LNCaP clone FGC (cell line): ENCODE measurements around the gene HOOK2.

Source experiments
- DNase-seq: peaks from one replicate; pipeline ENCODE4 v3.0.0-alpha.2; 2011; ENCODE audit warnings: low read depth
- H3K4me3 ChIP-seq: 2 replicates; pipeline ENCODE4 v1.5.1; 2011; ENCODE audit warnings: mild to moderate bottlenecking, low read depth, low read length, control low read depth
- TF ChIP-seq, protein P1 (sequence below): IDR thresholded peaks from 2 replicates; pipeline ENCODE4 v1.5.1; 2012; ENCODE audit warnings: mild to moderate bottlenecking; ENCODE audit not compliant: control insufficient read depth, insufficient read depth; ENCODE audit errors: extremely low read depth

Gene HOOK2

DNA sequence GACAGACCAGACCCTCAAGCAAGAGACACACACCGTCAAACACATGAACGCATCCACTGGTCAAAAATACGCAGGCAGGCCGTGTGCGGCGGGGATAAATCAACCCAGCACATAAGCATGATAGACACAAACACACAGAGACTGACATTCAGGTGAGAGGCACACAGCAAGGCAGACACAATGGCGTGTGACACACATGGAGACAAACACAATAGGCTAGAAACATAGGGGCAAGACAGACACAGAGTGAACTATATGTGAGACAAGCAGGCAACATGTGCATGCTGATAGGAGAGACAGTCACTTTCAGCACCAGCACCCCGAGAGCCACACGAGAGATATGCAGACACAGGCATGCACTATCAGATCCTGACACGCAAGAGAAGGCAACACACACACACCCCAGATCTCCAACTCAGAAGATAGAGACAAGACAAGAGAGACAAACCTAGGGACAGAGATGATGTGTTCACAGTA, 9.1 kb upstream of the HOOK2 start:
- H3K4me3 ChIP-seq = no peak overlapping the region
- TF ChIP-seq, protein P1, sequence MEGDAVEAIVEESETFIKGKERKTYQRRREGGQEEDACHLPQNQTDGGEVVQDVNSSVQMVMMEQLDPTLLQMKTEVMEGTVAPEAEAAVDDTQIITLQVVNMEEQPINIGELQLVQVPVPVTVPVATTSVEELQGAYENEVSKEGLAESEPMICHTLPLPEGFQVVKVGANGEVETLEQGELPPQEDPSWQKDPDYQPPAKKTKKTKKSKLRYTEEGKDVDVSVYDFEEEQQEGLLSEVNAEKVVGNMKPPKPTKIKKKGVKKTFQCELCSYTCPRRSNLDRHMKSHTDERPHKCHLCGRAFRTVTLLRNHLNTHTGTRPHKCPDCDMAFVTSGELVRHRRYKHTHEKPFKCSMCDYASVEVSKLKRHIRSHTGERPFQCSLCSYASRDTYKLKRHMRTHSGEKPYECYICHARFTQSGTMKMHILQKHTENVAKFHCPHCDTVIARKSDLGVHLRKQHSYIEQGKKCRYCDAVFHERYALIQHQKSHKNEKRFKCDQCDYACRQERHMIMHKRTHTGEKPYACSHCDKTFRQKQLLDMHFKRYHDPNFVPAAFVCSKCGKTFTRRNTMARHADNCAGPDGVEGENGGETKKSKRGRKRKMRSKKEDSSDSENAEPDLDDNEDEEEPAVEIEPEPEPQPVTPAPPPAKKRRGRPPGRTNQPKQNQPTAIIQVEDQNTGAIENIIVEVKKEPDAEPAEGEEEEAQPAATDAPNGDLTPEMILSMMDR = no peak
- DNase-seq = no peak

DNA sequence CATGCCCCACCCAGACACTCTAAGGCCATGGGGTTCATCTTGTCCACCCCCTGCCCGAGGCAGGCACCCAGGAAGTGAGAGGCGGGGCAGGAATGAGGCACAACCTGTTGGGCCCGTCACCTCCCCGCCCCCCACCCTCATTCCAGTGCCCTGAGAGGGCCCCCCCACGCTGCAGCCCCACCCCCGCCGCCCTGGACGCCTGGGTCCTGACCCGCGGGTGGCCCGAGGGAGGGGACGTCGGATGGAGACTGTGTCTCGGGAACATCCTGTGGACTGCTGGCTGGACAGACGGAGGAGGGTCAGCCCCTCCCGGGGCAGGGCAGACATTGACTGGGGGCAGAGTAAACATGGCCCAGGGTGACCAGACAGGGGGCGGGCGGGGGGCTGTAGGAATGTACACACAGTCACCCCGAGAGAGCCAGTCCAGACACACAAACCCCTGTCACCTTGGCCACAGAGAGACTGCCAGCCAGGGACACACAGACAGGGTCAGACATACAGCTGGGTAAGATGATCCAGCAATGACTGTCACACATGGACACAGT, 8.6 kb upstream of the HOOK2 start:
- TF ChIP-seq, protein P1 = no peak
- no peak overlapping the region for H3K4me3 ChIP-seq
- no peak for DNase-seq

DNA sequence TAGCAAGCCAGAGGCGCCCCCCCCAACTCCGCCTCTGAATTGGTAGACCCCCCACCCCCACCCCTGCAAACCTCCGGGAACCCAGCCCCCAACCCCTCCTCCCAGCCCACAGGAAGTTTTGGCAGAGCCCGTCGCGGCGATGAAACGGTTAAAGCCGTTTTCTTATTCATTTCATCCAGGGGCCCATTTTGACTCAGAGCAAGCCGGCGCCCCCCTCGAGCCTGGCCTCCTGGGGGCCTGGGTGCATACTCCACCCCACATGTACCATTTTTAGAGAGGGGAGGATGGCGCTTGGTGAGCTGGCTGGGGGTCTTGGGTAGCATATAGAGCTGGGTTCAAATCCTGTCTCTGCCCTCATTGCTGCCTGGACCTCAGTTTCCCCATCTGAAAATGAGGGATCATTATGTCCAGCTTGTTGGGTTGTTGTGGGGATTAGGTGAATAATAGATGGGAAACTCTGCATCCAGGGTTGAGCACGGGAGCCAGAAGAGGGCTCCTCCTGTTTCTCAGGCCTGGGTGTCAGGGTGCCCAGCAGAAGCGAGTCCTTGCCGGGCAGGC, 8.0 kb upstream of the HOOK2 start:
- no peak for DNase-seq
- H3K4me3 ChIP-seq = peak overlapping the region; percentile 55
- TF ChIP-seq, protein P1 = no peak

- peak overlapping the region; percentile 55 for H3K4me3 ChIP-seq
- no peak for DNase-seq
- TF ChIP-seq, protein P1 = no peak
Observed at GRCh38 chr19:12782424-12783290, 7.3 kb upstream of the HOOK2 start.

- DNase-seq = no peak
- peak overlapping the region; percentile 55 for H3K4me3 ChIP-seq
- TF ChIP-seq, protein P1 = no peak
Observed at GRCh38 chr19:12782174-12782423, 6.7 kb upstream of the HOOK2 start.

DNA sequence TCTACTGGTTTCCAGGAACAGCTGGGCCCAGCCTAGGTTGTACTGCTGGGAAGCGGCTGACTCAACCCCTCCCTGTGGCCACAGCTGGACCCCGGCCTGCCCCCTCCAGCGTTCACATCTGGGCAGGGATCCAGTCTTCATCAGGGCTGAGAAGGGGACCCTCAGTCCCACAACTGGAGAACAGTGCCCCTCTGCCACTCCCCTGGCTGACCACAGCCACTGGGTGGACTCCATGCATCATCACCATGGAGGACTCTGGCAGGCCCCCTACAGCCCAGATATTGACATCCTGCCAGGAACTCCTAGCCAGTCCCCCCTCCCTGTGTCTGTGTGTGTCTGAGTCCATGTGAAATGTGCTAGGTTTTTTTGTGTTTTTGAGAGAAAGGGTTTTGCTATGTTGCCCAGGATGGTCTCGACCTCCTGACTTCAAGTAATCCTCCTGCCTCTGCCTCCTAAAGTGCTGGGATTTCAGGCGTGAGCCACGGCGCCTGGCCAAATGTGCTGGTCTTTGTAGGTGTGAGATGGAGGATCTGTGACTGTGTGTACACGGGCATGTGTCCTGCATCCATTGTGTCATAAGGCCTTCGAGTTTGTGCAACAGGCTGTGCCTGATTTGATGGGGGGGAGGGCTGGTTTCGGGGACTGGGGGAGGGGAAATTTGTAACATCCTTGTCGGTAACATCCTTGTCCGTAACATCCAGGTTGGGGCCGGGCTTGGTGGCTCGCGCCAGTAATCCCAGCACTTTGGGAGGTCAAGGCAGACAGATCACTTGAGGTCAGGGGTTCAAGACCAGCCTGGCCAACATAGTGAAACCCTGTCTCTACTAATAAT, 4.0 kb upstream of the HOOK2 start:
- TF ChIP-seq, protein P1 = no peak
- no peak for DNase-seq
- H3K4me3 ChIP-seq = no peak overlapping the region
